Neural cell (in vitro differentiated cells): ENCODE measurements around the gene RAG2. TPM values are rescaled to one million over a fixed set of nuclear protein-coding genes. Genes with fewer than 3 reads are reported as not detected.

Source experiments
- H2AFZ ChIP-seq: fragments of 200-600, 300-800 bp; sonication (generic), shearing (Covaris generic); 2 replicates; pipeline ENCODE4 v1.6.0; 2014; ENCODE audit warnings: low read depth, mild to moderate bottlenecking, antibody characterized with exemption, low read length, moderate library complexity
- H3F3A ChIP-seq: fragments of 200-600 bp; shearing (Covaris generic); 2 replicates; pipeline ENCODE4 v1.6.1; 2016; ENCODE audit warnings: mild to moderate bottlenecking, moderate library complexity, mixed read lengths, antibody characterized with exemption, low read length; ENCODE audit not compliant: insufficient read depth, poor library complexity, severe bottlenecking
- H3K27ac ChIP-seq: fragments of 200-600, 300-800 bp; sonication (generic), shearing (Covaris generic); 2 replicates; pipeline ENCODE4 v1.5.1; 2014; ENCODE audit warnings: mild to moderate bottlenecking, low read length, moderate library complexity
- H3K27me3 ChIP-seq: fragments of 300-800, 200-600 bp; sonication (generic), shearing (Covaris generic); 2 replicates; pipeline ENCODE4 v1.6.0; 2014; ENCODE audit warnings: mild to moderate bottlenecking, low read depth, low read length, moderate library complexity; ENCODE audit not compliant: insufficient read depth
- H3K36me3 ChIP-seq: fragments of 300-800, 200-600 bp; sonication (generic), shearing (Covaris generic); 2 replicates; pipeline ENCODE4 v1.5.1; 2014; ENCODE audit warnings: mild to moderate bottlenecking, antibody characterized with exemption, low read length, moderate library complexity; ENCODE audit not compliant: insufficient read depth
- H3K4me2 ChIP-seq: fragments of 300-800, 200-600 bp; sonication (generic), shearing (Covaris generic); 2 replicates; pipeline ENCODE4 v1.6.0; 2014; ENCODE audit warnings: mild to moderate bottlenecking, low read length
- H3K4me3 ChIP-seq: fragments of 300-800, 200-600 bp; sonication (generic), shearing (Covaris generic); 2 replicates; pipeline ENCODE4 v1.5.1; 2014; ENCODE audit warnings: mild to moderate bottlenecking, low read length, moderate library complexity
- H3K79me2 ChIP-seq: fragments of 200-600 bp; shearing (Covaris generic); replicated peaks from 2 replicates; pipeline ENCODE4 v1.6.0; 2014; ENCODE audit warnings: mild to moderate bottlenecking, low read length, moderate library complexity; ENCODE audit not compliant: insufficient read depth
- H3K9ac ChIP-seq: fragments of 300-800, 200-600 bp; sonication (generic), shearing (Covaris generic); 2 replicates; pipeline ENCODE4 v1.6.1; 2016; ENCODE audit warnings: mild to moderate bottlenecking, low read length, mixed read lengths
- H3K9me2 ChIP-seq: fragments of 200-600 bp; shearing (Covaris generic); 2 replicates; pipeline ENCODE4 v1.6.1; 2016; ENCODE audit warnings: mild to moderate bottlenecking, low read length, mixed read lengths; ENCODE audit not compliant: insufficient read depth
- H3K9me3 ChIP-seq: fragments of 200-600, 300-800 bp; sonication (generic), shearing (Covaris generic); 2 replicates; pipeline ENCODE4 v1.6.1; 2016; ENCODE audit warnings: mild to moderate bottlenecking, mixed run types, low read length, moderate library complexity, mixed read lengths
- H4K20me1 ChIP-seq: fragments of 200-600 bp; shearing (Covaris generic); 2 replicates; pipeline ENCODE4 v1.6.1; 2016; ENCODE audit warnings: mild to moderate bottlenecking, mixed run types; ENCODE audit not compliant: insufficient read depth
- CTCF ChIP-seq: fragments of 450-650 bp; IDR thresholded peaks from 2 replicates; pipeline ENCODE4 v1.5.1; 2014; ENCODE audit warnings: antibody characterized with exemption, mild to moderate bottlenecking, moderate library complexity; ENCODE audit not compliant: poor library complexity, severe bottlenecking
- EP300 ChIP-seq: fragments of 450-650 bp; conservative IDR thresholded peaks from 2 replicates; pipeline ENCODE4 v1.6.1; 2014; ENCODE audit warnings: antibody characterized with exemption, mild to moderate bottlenecking, moderate library complexity; ENCODE audit not compliant: poor library complexity, severe bottlenecking
- EZH2 ChIP-seq: fragments of 200-600, 300-800 bp; shearing (Covaris generic), sonication (generic); IDR thresholded peaks from 2 replicates; pipeline ENCODE4 v1.6.1; 2014; ENCODE audit warnings: antibody characterized with exemption, low read length, borderline replicate concordance, mild to moderate bottlenecking; ENCODE audit not compliant: insufficient read depth, poor library complexity, severe bottlenecking
- MXI1 ChIP-seq: fragments of 450-650 bp; conservative IDR thresholded peaks from 2 replicates; pipeline ENCODE4 v1.6.1; 2014; ENCODE audit warnings: antibody characterized with exemption, mild to moderate bottlenecking; ENCODE audit not compliant: poor library complexity, severe bottlenecking
- POLR2AphosphoS5 ChIP-seq: IDR thresholded peaks from 2 replicates; pipeline ENCODE4 v1.6.1; 2012
- RAD21 ChIP-seq: fragments of 450-650 bp; conservative IDR thresholded peaks from 2 replicates; pipeline ENCODE4 v1.6.1; 2014; ENCODE audit warnings: antibody characterized with exemption, mild to moderate bottlenecking, moderate library complexity
- REST ChIP-seq: IDR thresholded peaks from 2 replicates; pipeline ENCODE4 v1.6.1; 2012; ENCODE audit warnings: borderline replicate concordance
- SMC3 ChIP-seq: fragments of 450-650 bp; conservative IDR thresholded peaks from 2 replicates; pipeline ENCODE4 v1.6.1; 2014; ENCODE audit warnings: antibody characterized with exemption, mild to moderate bottlenecking, moderate library complexity; ENCODE audit not compliant: poor library complexity
- TAF1 ChIP-seq: IDR thresholded peaks from 2 replicates; pipeline ENCODE4 v1.6.1; 2012; ENCODE audit warnings: low read depth
- polyA plus RNA-seq: library from polyadenylated mRNA; depleted of rRNA; stranded (reverse); fragments of >200 nt; gene quantifications from 2 replicates; pipeline ENCODE4 v1.2.3, GENCODE V29; 2014

The RAG2 gene
- polyA plus RNA-seq, 1 donor from 2014 or later: not detected

DNA sequence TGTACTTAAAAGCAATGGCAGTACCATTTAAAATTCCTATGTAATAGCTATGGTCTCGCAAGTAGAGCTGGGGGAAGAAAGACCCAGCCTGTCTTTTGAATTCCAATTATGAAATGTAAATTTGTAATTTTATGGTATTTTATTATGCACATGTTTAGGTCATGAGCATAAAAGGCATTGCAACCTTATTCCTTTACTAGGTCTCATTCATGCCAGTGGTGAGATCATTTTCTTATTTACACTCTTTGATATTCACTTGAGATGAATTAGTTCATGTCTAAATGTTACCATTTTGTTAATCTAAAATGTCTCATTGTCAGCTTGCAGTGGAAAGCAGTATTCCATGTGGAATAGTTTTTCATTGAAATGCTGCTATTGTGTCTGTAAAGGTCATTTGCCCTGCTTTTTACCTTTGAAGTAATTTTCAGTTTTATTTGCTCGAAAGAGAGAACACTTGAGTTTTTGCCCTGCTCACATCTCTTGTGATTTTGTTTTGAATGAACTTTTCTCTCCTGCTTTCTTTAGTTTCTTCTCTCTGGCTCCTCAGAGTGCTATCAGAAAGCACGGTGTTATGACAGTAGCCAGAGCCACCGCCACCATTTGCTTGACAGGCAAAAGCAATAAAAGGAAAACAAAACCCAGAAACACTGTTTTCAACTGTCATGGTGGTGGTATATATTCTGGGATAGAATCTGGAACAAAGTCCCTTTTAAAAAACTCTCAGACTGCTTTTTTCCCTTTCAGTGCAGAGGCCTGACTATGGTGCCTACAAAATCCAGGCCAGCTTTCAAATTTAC lies 37.2 kb upstream of the RAG2 start:
- no peak overlapping the region for H3K4me3 ChIP-seq
- H2AFZ ChIP-seq: no peak overlapping the region
- no peaks in the 10 kb centered on the region for H3K79me2 ChIP-seq
- no peak overlapping the region for H3K4me2 ChIP-seq
- no peak overlapping the region for H3K9ac ChIP-seq
- no peak overlapping the region for H3K27ac ChIP-seq
- TF ChIP-seq POLR2AphosphoS5 (no peak), SMC3 (no peak), TAF1 (no peak), RAD21 (no peak), CTCF (no peak), EP300 (no peak), REST (no peak), MXI1 (no peak), EZH2 (no peak)
- no peaks in the 10 kb centered on the region for H3K9me3 ChIP-seq
- no peaks in the 10 kb centered on the region for H4K20me1 ChIP-seq
- no peaks in the 10 kb centered on the region for H3F3A ChIP-seq
- no peaks in the 10 kb centered on the region for H3K27me3 ChIP-seq
- no peaks in the 10 kb centered on the region for H3K36me3 ChIP-seq
- no peaks in the 10 kb centered on the region for H3K9me2 ChIP-seq

DNA sequence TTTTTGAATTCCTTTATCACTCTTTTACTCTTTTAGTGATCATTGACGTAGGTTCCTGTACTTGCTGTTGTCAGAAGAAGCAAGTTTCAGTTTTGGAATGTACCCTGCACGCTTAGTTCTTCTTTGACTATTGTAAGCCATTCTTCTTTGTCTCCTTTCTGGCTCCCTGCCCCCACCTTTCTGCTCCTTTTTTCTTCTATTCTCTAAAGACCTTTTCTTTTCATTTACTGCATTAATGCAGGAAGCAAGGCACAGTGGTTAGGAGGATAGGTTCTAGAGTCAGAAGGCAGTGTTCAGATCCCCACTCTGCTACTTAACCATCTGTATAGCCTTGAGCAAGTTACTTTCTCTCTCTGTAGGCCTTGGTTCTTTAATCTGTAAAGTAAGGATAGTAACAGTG lies 33.7 kb upstream of the RAG2 start:
- no peak for TF ChIP-seq RAD21
- no peak for TF ChIP-seq EP300
- no peak for TF ChIP-seq EZH2
- TF ChIP-seq POLR2AphosphoS5: no peak
- H3K9ac ChIP-seq: no peak overlapping the region
- H3K27me3 ChIP-seq: no peaks in the 10 kb centered on the region
- no peaks in the 10 kb centered on the region for H3K36me3 ChIP-seq
- H3K9me2 ChIP-seq: no peaks in the 10 kb centered on the region
- no peaks in the 10 kb centered on the region for H4K20me1 ChIP-seq
- H3F3A ChIP-seq: no peaks in the 10 kb centered on the region
- no peak overlapping the region for H3K4me2 ChIP-seq
- H2AFZ ChIP-seq: no peak overlapping the region
- H3K9me3 ChIP-seq: no peaks in the 10 kb centered on the region
- no peaks in the 10 kb centered on the region for H3K79me2 ChIP-seq
- no peak overlapping the region for H3K4me3 ChIP-seq
- H3K27ac ChIP-seq: no peak overlapping the region
